H1 (cell line): ENCODE measurements around the gene NEGR1. TPM values are rescaled to one million over a fixed set of nuclear protein-coding genes. Genes with fewer than 3 reads are reported as not detected.

Experiments
- CTCF ChIA-PET: fragments of 300-600 bp; sonication (Branson Sonifier 250); formaldehyde crosslinking; loops from one replicate; lab custom pipeline; 2021; ENCODE audit not compliant: partially characterized antibody; lab: Charles Lee
- POLR2A ChIA-PET: fragments of 300-600 bp; sonication (Branson Sonifier 250); formaldehyde crosslinking; loops from one replicate; lab custom pipeline; 2021; ENCODE audit warnings: inconsistent platforms; ENCODE audit not compliant: partially characterized antibody; lab: Charles Lee
- DNase-seq, 2 experiments: peaks; one replicate each; pipeline versions ENCODE4 v3.0.0 to v3.0.0-alpha.2; 2010 to 2022; ENCODE audit warnings: low spot score in 2 of 2, low read depth in 1 of 2, mixed read lengths in 1 of 2
- FAIRE-seq: peaks from 2 replicates; lab custom pipeline; 2011; peaks lifted over from hg19 to GRCh38; lab: Jason Lieb, UNC
- H2AFZ ChIP-seq: 2 replicates; pipeline ENCODE4 v1.8.1; 2012; ENCODE audit warnings: low read length, inconsistent platforms
- H2AK5ac ChIP-seq: 2 replicates; pipeline ENCODE4 v1.6.1; 2013; ENCODE audit warnings: low read depth, low read length
- H2BK120ac ChIP-seq: replicated peaks from 2 replicates; pipeline ENCODE3; 2013; ENCODE audit warnings: low read depth, low read length, inconsistent platforms
- H2BK12ac ChIP-seq: 2 replicates; pipeline ENCODE4 v1.6.1; 2013; ENCODE audit warnings: low read depth, low read length
- H2BK15ac ChIP-seq: 2 replicates; pipeline ENCODE4 v1.6.1; 2013; ENCODE audit warnings: low read length
- H2BK20ac ChIP-seq: 2 replicates; pipeline ENCODE4 v1.6.1; 2013; ENCODE audit warnings: low read length
- H2BK5ac ChIP-seq: 2 replicates; pipeline ENCODE4 v1.6.1; 2013; ENCODE audit warnings: low read depth, low read length
- H3K14ac ChIP-seq: 2 replicates; pipeline ENCODE4 v1.6.1; 2013; ENCODE audit warnings: inconsistent platforms; ENCODE audit not compliant: insufficient read length
- H3K18ac ChIP-seq: 2 replicates; pipeline ENCODE4 v1.6.1; 2013; ENCODE audit warnings: low read length; ENCODE audit errors: extremely low read depth
- H3K23ac ChIP-seq: 2 replicates; pipeline ENCODE4 v1.6.1; 2013; ENCODE audit warnings: inconsistent platforms; ENCODE audit not compliant: insufficient read length
- H3K23me2 ChIP-seq: 2 replicates; pipeline ENCODE4 v1.6.1; 2013; ENCODE audit warnings: low read depth, low read length
- H3K27ac ChIP-seq: 2 replicates; pipeline ENCODE4 v1.6.1; 2011; ENCODE audit warnings: low read depth, low read length, inconsistent platforms
- H3K27me3 ChIP-seq, 4 experiments: replicated peaks in 1 of 4; 1 replicate in 1 of 4; 2 replicates in 3 of 4; pipeline versions ENCODE4 v1.6.1 to v1.8.1; 2011 to 2013; ENCODE audit warnings: low read length in 3 of 4, mild to moderate bottlenecking in 3 of 4, inconsistent platforms in 2 of 4, mixed read lengths in 2 of 4, moderate library complexity in 1 of 4; ENCODE audit not compliant: control insufficient read depth in 3 of 4, insufficient read depth in 3 of 4; ENCODE audit errors: extremely low read depth in 1 of 4
- H3K36me3 ChIP-seq, 4 experiments: 2 replicates each; pipeline versions ENCODE4 v1.6.1 to v1.8.1; 2011 to 2013; ENCODE audit warnings: mild to moderate bottlenecking in 4 of 4, low read length in 3 of 4, moderate library complexity in 2 of 4, control low read depth in 1 of 4, inconsistent platforms in 1 of 4; ENCODE audit not compliant: insufficient read depth in 4 of 4, control insufficient read depth in 2 of 4
- H3K4ac ChIP-seq: replicated peaks from 2 replicates; pipeline ENCODE3; 2013; ENCODE audit warnings: low read length, low read depth, mixed read lengths, inconsistent platforms; ENCODE audit not compliant: insufficient read length
- H3K4me1 ChIP-seq, 4 experiments: replicated peaks in 1 of 4; 1 replicate in 1 of 4; 2 replicates in 3 of 4; pipeline versions ENCODE4 v1.6.1 to v1.8.1; 2011 to 2013; ENCODE audit warnings: low read length in 3 of 4, inconsistent platforms in 2 of 4, mixed read lengths in 1 of 4; ENCODE audit not compliant: insufficient read depth in 4 of 4, control insufficient read depth in 3 of 4
- H3K4me2 ChIP-seq, 2 experiments: 2 replicates each; pipeline versions ENCODE4 v1.6.1 to v1.8.1; 2011 to 2013; ENCODE audit warnings: low read depth in 2 of 2, low read length in 2 of 2, control low read depth in 1 of 2, inconsistent platforms in 1 of 2, mild to moderate bottlenecking in 1 of 2; ENCODE audit not compliant: insufficient read depth in 1 of 2
- H3K4me3 ChIP-seq, 4 experiments: fragments of 200-600, 300-600 bp in 1 of 4; sonication (generic), shearing (Covaris generic), sonication (Bioruptor Twin) in 1 of 4; 2 replicates each; pipeline versions ENCODE4 v1.5.1 to v1.8.1; 2011 to 2016; ENCODE audit warnings: low read length in 4 of 4, low read depth in 3 of 4, control low read depth in 2 of 4, inconsistent platforms in 2 of 4, mild to moderate bottlenecking in 2 of 4, mixed read lengths in 1 of 4, moderate library complexity in 1 of 4; ENCODE audit not compliant: insufficient read depth in 2 of 4; ENCODE audit errors: extremely low read depth in 1 of 4
- H3K56ac ChIP-seq: replicated peaks from 2 replicates; pipeline ENCODE3; 2013; ENCODE audit warnings: low read depth, mild to moderate bottlenecking, mixed read lengths, low read length, inconsistent platforms; ENCODE audit not compliant: insufficient read length
- H3K79me1 ChIP-seq: 2 replicates; pipeline ENCODE4 v1.6.1; 2013; ENCODE audit warnings: low read depth, low read length, control low read depth
- H3K79me2 ChIP-seq, 2 experiments: 2 replicates each; pipeline versions ENCODE4 v1.6.1 to v1.8.1; 2012 to 2013; ENCODE audit warnings: low read length in 2 of 2, mild to moderate bottlenecking in 2 of 2, inconsistent platforms in 1 of 2; ENCODE audit not compliant: insufficient read depth in 2 of 2, control insufficient read depth in 1 of 2
- H3K9ac ChIP-seq, 4 experiments: replicated peaks in 1 of 4; 1 replicate in 1 of 4; 2 replicates in 3 of 4; pipeline versions ENCODE4 v1.6.1 to v1.8.1; 2011 to 2013; ENCODE audit warnings: low read depth in 3 of 4, low read length in 3 of 4, control low read depth in 2 of 4, mild to moderate bottlenecking in 2 of 4, moderate library complexity in 2 of 4, inconsistent platforms in 1 of 4; ENCODE audit errors: extremely low read depth in 1 of 4
- H3K9me3 ChIP-seq, 2 experiments: 2 replicates each; pipeline versions ENCODE4 v1.6.1 to v1.8.1; 2012 to 2013; ENCODE audit warnings: mild to moderate bottlenecking in 2 of 2, moderate library complexity in 2 of 2, control low read depth in 1 of 2, inconsistent platforms in 1 of 2, low read depth in 1 of 2, low read length in 1 of 2, mixed read lengths in 1 of 2; ENCODE audit not compliant: insufficient read depth in 2 of 2
- H4K20me1 ChIP-seq, 2 experiments: replicated peaks in 1 of 2; 2 replicates each; pipeline versions ENCODE3 to v1.8.1; 2011 to 2013; ENCODE audit warnings: inconsistent platforms in 2 of 2, low read length in 2 of 2, mild to moderate bottlenecking in 1 of 2; ENCODE audit not compliant: insufficient read depth in 2 of 2, control insufficient read depth in 1 of 2
- H4K5ac ChIP-seq: 2 replicates; pipeline ENCODE4 v1.6.1; 2013; ENCODE audit warnings: low read length, low read depth, mixed read lengths, inconsistent platforms; ENCODE audit not compliant: insufficient read length
- H4K8ac ChIP-seq: 2 replicates; pipeline ENCODE4 v1.8.0; 2013; ENCODE audit warnings: mild to moderate bottlenecking, moderate library complexity, low read length, inconsistent platforms; ENCODE audit not compliant: insufficient read depth; ENCODE audit errors: extremely low read depth
- H4K91ac ChIP-seq: replicated peaks from 2 replicates; pipeline ENCODE3; 2013; ENCODE audit warnings: low read length, mixed read lengths, inconsistent platforms; ENCODE audit not compliant: insufficient read length
- ATF2 ChIP-seq: IDR thresholded peaks from 2 replicates; pipeline ENCODE4 v1.6.1; 2012; ENCODE audit warnings: low read length, inconsistent platforms
- BACH1 ChIP-seq: IDR thresholded peaks from 2 replicates; pipeline ENCODE4 v1.6.1; 2012; ENCODE audit warnings: low read length, improper control_type of control experiment
- BCL11A ChIP-seq, 2 experiments: IDR thresholded peaks; one replicate each; pipeline ENCODE4 v1.6.1; 2011; ENCODE audit warnings: low read depth in 2 of 2, low read length in 2 of 2, mild to moderate bottlenecking in 2 of 2
- CHD1 ChIP-seq: IDR thresholded peaks from 2 replicates; pipeline ENCODE4 v1.6.1; 2012; ENCODE audit warnings: low read depth, low read length, improper control_type of control experiment
- CHD2 ChIP-seq: IDR thresholded peaks from 2 replicates; pipeline ENCODE4 v1.6.1; 2012; ENCODE audit warnings: low read length, improper control_type of control experiment
- EGR1 ChIP-seq: IDR thresholded peaks from 2 replicates; pipeline ENCODE4 v1.6.1; 2011; ENCODE audit warnings: low read depth, low read length, borderline replicate concordance
- GABPA ChIP-seq: IDR thresholded peaks from 2 replicates; pipeline ENCODE4 v1.6.1; 2011; ENCODE audit warnings: mild to moderate bottlenecking, low read length, moderate library complexity, borderline replicate concordance; ENCODE audit not compliant: insufficient read depth
- JUN ChIP-seq: IDR thresholded peaks from 2 replicates; pipeline ENCODE4 v1.6.1; 2011; ENCODE audit warnings: low read depth, mild to moderate bottlenecking, improper control_type of control experiment, low read length
- KDM5A ChIP-seq: fragments of 200-600 bp; IDR thresholded peaks from 2 replicates; pipeline ENCODE4 v1.7.1; 2012; ENCODE audit warnings: mild to moderate bottlenecking, low read length, inconsistent platforms, mixed read lengths
- RFX5 ChIP-seq: IDR thresholded peaks from 2 replicates; pipeline ENCODE4 v1.6.1; 2011; ENCODE audit warnings: low read depth, low read length, improper control_type of control experiment, borderline replicate concordance
- TCF12 ChIP-seq: IDR thresholded peaks from 2 replicates; pipeline ENCODE4 v1.6.1; 2011; ENCODE audit warnings: low read depth, mild to moderate bottlenecking, low read length
- TEAD4 ChIP-seq: IDR thresholded peaks from 2 replicates; pipeline ENCODE4 v1.6.1; 2012; ENCODE audit warnings: low read depth, low read length, inconsistent platforms, mixed read lengths
- WGBS, 2 experiments: shearing (Covaris generic) in 1 of 2; methylation state at CpG; one replicate each; pipeline versions ENCODE4 v1.1.6 to v1.1.7; 2013 to 2015; ENCODE audit warnings: low lambda C conversion rate in 2 of 2, mixed read lengths in 2 of 2, inconsistent platforms in 1 of 2, low coverage in 1 of 2, missing lambda C conversion rate in 1 of 2; ENCODE audit not compliant: insufficient replicate concordance in 2 of 2, insufficient coverage in 1 of 2, insufficient read length in 1 of 2; ENCODE audit errors: extremely low coverage in 1 of 2, missing lambda C conversion rate in 1 of 2; 5-methylcytosine and 5-hydroxymethylcytosine counted together
- polyA plus RNA-seq, 7 experiments: library from polyadenylated mRNA; depleted of rRNA in 3 of 7; stranded (reverse) in 5 of 7; unstranded in 2 of 7; fragments of >200 nt in 5 of 7; fragments of 200-250 nt in 2 of 7; gene quantifications; 1 replicate in 5 of 7; 2 replicates in 1 of 7; 4 replicates in 1 of 7; pipeline versions ENCODE4 v1.2.1 to v1.2.3, GENCODE V29; 2011 to 2013; ENCODE audit warnings: missing spikeins in 2 of 7, mixed read lengths in 2 of 7
- total RNA-seq: library from RNA; stranded (reverse); fragmentation: NEBNext Ultra II Directional; extraction: Animal tissue kit (Norgen Biotek cat#: 25700); gene quantifications from 2 replicates; pipeline ENCODE4 v1.2.1, GENCODE V29; 2021
- TF ChIP-seq, protein P1 (sequence below): IDR thresholded peaks from 2 replicates; pipeline ENCODE4 v1.6.1; 2011; ENCODE audit warnings: low read length, improper control_type of control experiment

NEGR1 gene
- total and polyA plus RNA-seq, 2 of the 8 experiments (the other 6 are each of a cell fraction or from before 2014, with no cell fraction given) = 0.71 to 1.3 TPM

DNA sequence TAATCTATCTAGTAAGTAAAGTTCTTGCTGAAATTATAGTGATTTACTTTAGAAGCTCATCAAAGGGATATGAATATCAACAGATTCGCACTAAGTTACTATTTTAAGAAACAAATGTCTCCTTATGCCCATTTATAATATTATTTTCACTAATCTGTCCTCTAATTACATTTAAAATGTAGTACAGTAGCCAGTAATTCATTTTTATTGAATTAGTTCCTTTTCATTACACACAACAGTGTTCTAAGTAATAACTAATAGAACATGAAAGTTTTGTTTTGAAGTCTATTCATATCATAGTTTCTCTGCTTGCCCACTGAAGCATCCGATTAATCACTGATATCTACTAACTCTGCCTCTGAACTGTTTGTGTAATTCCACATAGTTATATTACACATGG is 225.8 kb downstream of the NEGR1 start:
- Histone ChIP-seq H3K27me3 (no peaks in the 10 kb centered on the region), H3K4me1 (peaks cover 0 to 2% (median 0%) of the 10 kb centered on the region in 4 experiments; a peak in 1 of 7 replicates), H3K56ac (no peak overlapping the region), H3K36me3 (no peaks in the 10 kb centered on the region), H4K20me1 (no peaks in the 10 kb centered on the region), H2BK120ac (no peak overlapping the region), H4K5ac (no peak overlapping the region), H3K9ac (no peak overlapping the region), H3K23me2 (no peaks in the 10 kb centered on the region), H3K4me2 (no peak overlapping the region), H3K9me3 (no peaks in the 10 kb centered on the region), H3K79me1 (no peaks in the 10 kb centered on the region), H2AFZ (no peak overlapping the region), H3K4ac (no peak overlapping the region), H2AK5ac (no peak overlapping the region), H3K4me3 (no peak overlapping the region), H2BK5ac (no peak overlapping the region), H3K79me2 (no peaks in the 10 kb centered on the region), H2BK12ac (0 out of 2 replicates have a peak overlapping the region, but pooled peaks have one; percentile 4), H2BK20ac (no peak overlapping the region), H3K23ac (no peak overlapping the region), H3K18ac (no peak overlapping the region), H3K27ac (no peak overlapping the region), H2BK15ac (no peak overlapping the region), H4K8ac (no peak overlapping the region), H3K14ac (no peak overlapping the region), H4K91ac (no peak overlapping the region)
- CTCF ChIA-PET = interaction anchor here (1.0 to 1.2 kb wide), 2 partner anchors 18 to 59 kb away, joined by 3 read pairs; no protein-coding TSS in a partner anchor
- 94% methylated on average over 2 of the region's 2 CpGs; no CpG with 5 or more reads in 1 of the 2 experiments for WGBS, 2 experiments
- FAIRE-seq (no peak), DNase-seq (no peak)
- POLR2A ChIA-PET = no interaction called here
- TF ChIP-seq TEAD4 (no peak), JUN (no peak), BCL11A (IDR thresholded peaks at IDR 0.05; ENCODE audit: low read depth in 2 of 2, low read length in 2 of 2) (no peak), CHD2 (no peak), GABPA (no peak), EGR1 (no peak), TCF12 (no peak), CHD1 (no peak), ATF2 (no peak), BACH1 (no peak), KDM5A (no peak), RFX5 (no peak)
- TF ChIP-seq, protein P1, sequence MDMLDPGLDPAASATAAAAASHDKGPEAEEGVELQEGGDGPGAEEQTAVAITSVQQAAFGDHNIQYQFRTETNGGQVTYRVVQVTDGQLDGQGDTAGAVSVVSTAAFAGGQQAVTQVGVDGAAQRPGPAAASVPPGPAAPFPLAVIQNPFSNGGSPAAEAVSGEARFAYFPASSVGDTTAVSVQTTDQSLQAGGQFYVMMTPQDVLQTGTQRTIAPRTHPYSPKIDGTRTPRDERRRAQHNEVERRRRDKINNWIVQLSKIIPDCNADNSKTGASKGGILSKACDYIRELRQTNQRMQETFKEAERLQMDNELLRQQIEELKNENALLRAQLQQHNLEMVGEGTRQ = no peak
